Neural cell (in vitro differentiated cells): ENCODE measurements around the gene DPYSL4. TPM values are rescaled to one million over a fixed set of nuclear protein-coding genes. Genes with fewer than 3 reads are reported as not detected.

Experiments
- H2AFZ ChIP-seq: fragments of 200-600, 300-800 bp; sonication (generic), shearing (Covaris generic); 2 replicates; pipeline ENCODE4 v1.6.0; 2014; ENCODE audit warnings: low read depth, mild to moderate bottlenecking, antibody characterized with exemption, low read length, moderate library complexity
- H3F3A ChIP-seq: fragments of 200-600 bp; shearing (Covaris generic); 2 replicates; pipeline ENCODE4 v1.6.1; 2016; ENCODE audit warnings: mild to moderate bottlenecking, moderate library complexity, mixed read lengths, antibody characterized with exemption, low read length; ENCODE audit not compliant: insufficient read depth, poor library complexity, severe bottlenecking
- H3K27ac ChIP-seq: fragments of 200-600, 300-800 bp; sonication (generic), shearing (Covaris generic); 2 replicates; pipeline ENCODE4 v1.5.1; 2014; ENCODE audit warnings: mild to moderate bottlenecking, low read length, moderate library complexity
- H3K27me3 ChIP-seq: fragments of 300-800, 200-600 bp; sonication (generic), shearing (Covaris generic); 2 replicates; pipeline ENCODE4 v1.6.0; 2014; ENCODE audit warnings: mild to moderate bottlenecking, low read depth, low read length, moderate library complexity; ENCODE audit not compliant: insufficient read depth
- H3K36me3 ChIP-seq: fragments of 300-800, 200-600 bp; sonication (generic), shearing (Covaris generic); 2 replicates; pipeline ENCODE4 v1.5.1; 2014; ENCODE audit warnings: mild to moderate bottlenecking, antibody characterized with exemption, low read length, moderate library complexity; ENCODE audit not compliant: insufficient read depth
- H3K4me2 ChIP-seq: fragments of 300-800, 200-600 bp; sonication (generic), shearing (Covaris generic); 2 replicates; pipeline ENCODE4 v1.6.0; 2014; ENCODE audit warnings: mild to moderate bottlenecking, low read length
- H3K4me3 ChIP-seq: fragments of 300-800, 200-600 bp; sonication (generic), shearing (Covaris generic); 2 replicates; pipeline ENCODE4 v1.5.1; 2014; ENCODE audit warnings: mild to moderate bottlenecking, low read length, moderate library complexity
- H3K79me2 ChIP-seq: fragments of 200-600 bp; shearing (Covaris generic); replicated peaks from 2 replicates; pipeline ENCODE4 v1.6.0; 2014; ENCODE audit warnings: mild to moderate bottlenecking, low read length, moderate library complexity; ENCODE audit not compliant: insufficient read depth
- H3K9ac ChIP-seq: fragments of 300-800, 200-600 bp; sonication (generic), shearing (Covaris generic); 2 replicates; pipeline ENCODE4 v1.6.1; 2016; ENCODE audit warnings: mild to moderate bottlenecking, low read length, mixed read lengths
- H3K9me2 ChIP-seq: fragments of 200-600 bp; shearing (Covaris generic); 2 replicates; pipeline ENCODE4 v1.6.1; 2016; ENCODE audit warnings: mild to moderate bottlenecking, low read length, mixed read lengths; ENCODE audit not compliant: insufficient read depth
- H3K9me3 ChIP-seq: fragments of 200-600, 300-800 bp; sonication (generic), shearing (Covaris generic); 2 replicates; pipeline ENCODE4 v1.6.1; 2016; ENCODE audit warnings: mild to moderate bottlenecking, mixed run types, low read length, moderate library complexity, mixed read lengths
- H4K20me1 ChIP-seq: fragments of 200-600 bp; shearing (Covaris generic); 2 replicates; pipeline ENCODE4 v1.6.1; 2016; ENCODE audit warnings: mild to moderate bottlenecking, mixed run types; ENCODE audit not compliant: insufficient read depth
- CTCF ChIP-seq: fragments of 450-650 bp; IDR thresholded peaks from 2 replicates; pipeline ENCODE4 v1.5.1; 2014; ENCODE audit warnings: antibody characterized with exemption, mild to moderate bottlenecking, moderate library complexity; ENCODE audit not compliant: poor library complexity, severe bottlenecking
- EP300 ChIP-seq: fragments of 450-650 bp; conservative IDR thresholded peaks from 2 replicates; pipeline ENCODE4 v1.6.1; 2014; ENCODE audit warnings: antibody characterized with exemption, mild to moderate bottlenecking, moderate library complexity; ENCODE audit not compliant: poor library complexity, severe bottlenecking
- EZH2 ChIP-seq: fragments of 200-600, 300-800 bp; shearing (Covaris generic), sonication (generic); IDR thresholded peaks from 2 replicates; pipeline ENCODE4 v1.6.1; 2014; ENCODE audit warnings: antibody characterized with exemption, low read length, borderline replicate concordance, mild to moderate bottlenecking; ENCODE audit not compliant: insufficient read depth, poor library complexity, severe bottlenecking
- MXI1 ChIP-seq: fragments of 450-650 bp; conservative IDR thresholded peaks from 2 replicates; pipeline ENCODE4 v1.6.1; 2014; ENCODE audit warnings: antibody characterized with exemption, mild to moderate bottlenecking; ENCODE audit not compliant: poor library complexity, severe bottlenecking
- POLR2AphosphoS5 ChIP-seq: IDR thresholded peaks from 2 replicates; pipeline ENCODE4 v1.6.1; 2012
- RAD21 ChIP-seq: fragments of 450-650 bp; conservative IDR thresholded peaks from 2 replicates; pipeline ENCODE4 v1.6.1; 2014; ENCODE audit warnings: antibody characterized with exemption, mild to moderate bottlenecking, moderate library complexity
- REST ChIP-seq: IDR thresholded peaks from 2 replicates; pipeline ENCODE4 v1.6.1; 2012; ENCODE audit warnings: borderline replicate concordance
- SMC3 ChIP-seq: fragments of 450-650 bp; conservative IDR thresholded peaks from 2 replicates; pipeline ENCODE4 v1.6.1; 2014; ENCODE audit warnings: antibody characterized with exemption, mild to moderate bottlenecking, moderate library complexity; ENCODE audit not compliant: poor library complexity
- TAF1 ChIP-seq: IDR thresholded peaks from 2 replicates; pipeline ENCODE4 v1.6.1; 2012; ENCODE audit warnings: low read depth
- polyA plus RNA-seq: library from polyadenylated mRNA; depleted of rRNA; stranded (reverse); fragments of >200 nt; gene quantifications from 2 replicates; pipeline ENCODE4 v1.2.3, GENCODE V29; 2014

The DPYSL4 gene
- polyA plus RNA-seq, 1 donor from 2014 or later: 116 TPM

- Histone ChIP-seq H3K27ac (no peak overlapping the region), H3K36me3 (no peaks in the 10 kb centered on the region), H4K20me1 (no peaks in the 10 kb centered on the region), H3K27me3 (no peaks in the 10 kb centered on the region), H3K4me3 (no peak overlapping the region), H3K4me2 (no peak overlapping the region), H3F3A (no peaks in the 10 kb centered on the region), H2AFZ (no peak overlapping the region), H3K79me2 (no peaks in the 10 kb centered on the region), H3K9me3 (no peaks in the 10 kb centered on the region), H3K9ac (no peak overlapping the region), H3K9me2 (no peaks in the 10 kb centered on the region)
- TF ChIP-seq REST: no peak
- no peak for TF ChIP-seq TAF1
- TF ChIP-seq MXI1: no peak
- no peak for TF ChIP-seq POLR2AphosphoS5
- TF ChIP-seq CTCF: no peak
- TF ChIP-seq RAD21: no peak
Observed at GRCh38 chr10:132165416-132165980, 21.2 kb upstream of the DPYSL4 start.

GRCh38 chr10:132166216-132166950, 20.4 kb upstream of the DPYSL4 start:
- Histone ChIP-seq H3K27me3 (no peaks in the 10 kb centered on the region), H3K36me3 (no peaks in the 10 kb centered on the region), H2AFZ (no peak overlapping the region), H3K9me2 (no peaks in the 10 kb centered on the region), H3K27ac (no peak overlapping the region), H3K4me3 (no peak overlapping the region), H3K4me2 (no peak overlapping the region), H3K9ac (no peak overlapping the region), H3K9me3 (no peaks in the 10 kb centered on the region), H3K79me2 (no peaks in the 10 kb centered on the region), H4K20me1 (no peaks in the 10 kb centered on the region), H3F3A (no peaks in the 10 kb centered on the region)
- no peak for TF ChIP-seq POLR2AphosphoS5
- no peak for TF ChIP-seq TAF1
- TF ChIP-seq EZH2: no peak
- TF ChIP-seq SMC3: no peak
- no peak for TF ChIP-seq REST
- TF ChIP-seq EP300: no peak
- TF ChIP-seq MXI1: no peak
- TF ChIP-seq RAD21: no peak
- TF ChIP-seq CTCF: no peak
